Stimulated activated naive CD8-positive, alpha-beta T cell treated with anti-CD3 and anti-CD28 coated beads, Interleukin-15, Interleukin-2, amounts not matched to agents 100 U/mL and 50 U/mL, for 24 hours (primary cell): ENCODE measurements around the gene PRKCQ.

Experiments
- ATAC-seq: fragments of 150-1000 bp; cut with Tn5 transposase; one replicate; pipeline ENCODE4 v1.10.0; 2021
- DNase-seq: peaks from one replicate; pipeline ENCODE4 v3.0.0; 2021

The PRKCQ gene

GRCh38 chr10:6579904-6580278 is at the start of gene PRKCQ:
Gene PRKCQ (minus strand): TSS chr10:6580276. CDS start chr10:6515135, 65,141 bp downstream.
- peak; percentile 3 for ATAC-seq

GRCh38 chr10:6625428-6625827 is 45.4 kb upstream of the PRKCQ start:
- ATAC-seq, result peak; percentile 81

More at GRCh38 chr10:6579904-6580278, at the start of gene PRKCQ:
- DNase-seq, result no peak

GRCh38 chr10:6624392-6624791 is 44.3 kb upstream of the PRKCQ start:
- DNase-seq (no peak), ATAC-seq (no peak)

More at GRCh38 chr10:6625428-6625827, 45.4 kb upstream of the PRKCQ start:
- DNase-seq, result no peak

GRCh38 chr10:6622921-6623320 is 42.8 kb upstream of the PRKCQ start:
- no peak for ATAC-seq
- DNase-seq, result no peak

- no peak for DNase-seq
- ATAC-seq, result peak; percentile 69
Observed at GRCh38 chr10:6621536-6621935, 41.5 kb upstream of the PRKCQ start.

GRCh38 chr10:6619660-6620059 is 39.6 kb upstream of the PRKCQ start:
- ATAC-seq (no peak), DNase-seq (no peak)

- no peak for DNase-seq
Observed at GRCh38 chr10:6618340-6618739, 38.3 kb upstream of the PRKCQ start.

GRCh38 chr10:6617309-6618076 is 37.4 kb upstream of the PRKCQ start:
- peak; percentile 16 for ATAC-seq

More at GRCh38 chr10:6618340-6618739, 38.3 kb upstream of the PRKCQ start:
- no peak for ATAC-seq

GRCh38 chr10:6615971-6616370 is 35.9 kb upstream of the PRKCQ start:
- no peak for DNase-seq
- ATAC-seq, result no peak

More at GRCh38 chr10:6617309-6618076, 37.4 kb upstream of the PRKCQ start:
- DNase-seq, result no peak

GRCh38 chr10:6612371-6612770 is 32.3 kb upstream of the PRKCQ start:
- DNase-seq, result no peak
- ATAC-seq, result peak; percentile 68

- DNase-seq (no peak), ATAC-seq (no peak)
Observed at GRCh38 chr10:6610647-6611046, 30.6 kb upstream of the PRKCQ start.

GRCh38 chr10:6609625-6610024 is 29.5 kb upstream of the PRKCQ start:
- DNase-seq, result no peak
- ATAC-seq, result no peak

- no peak for DNase-seq
- peak; percentile 1 for ATAC-seq
Observed at GRCh38 chr10:6607778-6608177, 27.7 kb upstream of the PRKCQ start.

GRCh38 chr10:6607182-6607581 is 27.1 kb upstream of the PRKCQ start:
- peak; percentile 62 for DNase-seq
- ATAC-seq, result peak; percentile 99

- ATAC-seq (no peak), DNase-seq (no peak)
Observed at GRCh38 chr10:6603142-6604125, 23.4 kb upstream of the PRKCQ start.

- DNase-seq, result no peak
- no peak for ATAC-seq
Observed at GRCh38 chr10:6602700-6603084, 22.6 kb upstream of the PRKCQ start.

- DNase-seq, result no peak
- ATAC-seq, result no peak
Observed at GRCh38 chr10:6602026-6602699, 22.1 kb upstream of the PRKCQ start.

- DNase-seq, result no peak
- peak; percentile 28 for ATAC-seq
Observed at GRCh38 chr10:6601246-6601805, 21.2 kb upstream of the PRKCQ start.

GRCh38 chr10:6600224-6600987 is 20.3 kb upstream of the PRKCQ start:
- DNase-seq (no peak), ATAC-seq (peak; percentile 26)

- DNase-seq, result no peak
- ATAC-seq, result peak; percentile 34
Observed at GRCh38 chr10:6598679-6599078, 18.6 kb upstream of the PRKCQ start.

- DNase-seq, result no peak
- peak; percentile 47 for ATAC-seq
Observed at GRCh38 chr10:6597478-6597877, 17.4 kb upstream of the PRKCQ start.
